Psoas muscle (tissue), 8 donors: ENCODE data around the gene HSDL2. TPM values are rescaled to one million over a fixed set of nuclear protein-coding genes. Genes with fewer than 3 reads are reported as not detected.

Experiments used
- ATAC-seq, 4 donors: fragments of 200-7000 bp; cut with Tn5 transposase; one replicate each; pipeline ENCODE4 v1.9.1; 2020; ENCODE audit warnings: moderate library complexity in 3 of 4, mild to moderate bottlenecking in 2 of 4
- DNase-seq, 2 donors: peaks; one replicate each; pipeline ENCODE4 v3.0.0-alpha.2; 2020
- H3K27ac ChIP-seq: fragments of 200-600 bp; one replicate; pipeline ENCODE4 v1.8.0; 2022
- H3K27me3 ChIP-seq, 3 donors: fragments of 200-600 bp in 1 of 3; one replicate each; pipeline versions ENCODE4 v1.6.1 to v1.8.0; 2013 to 2022; ENCODE audit warnings: low read length in 2 of 3, mild to moderate bottlenecking in 2 of 3, moderate library complexity in 1 of 3; ENCODE audit not compliant: insufficient read depth in 3 of 3
- H3K36me3 ChIP-seq, 2 donors: fragments of 200-600 bp in 1 of 2; one replicate each; pipeline versions ENCODE4 v1.6.1 to v1.8.0; 2013 to 2022; ENCODE audit warnings: low read depth in 1 of 2, mild to moderate bottlenecking in 1 of 2, moderate library complexity in 1 of 2; ENCODE audit not compliant: insufficient read depth in 1 of 2
- H3K4me1 ChIP-seq: fragments of 200-600 bp; one replicate; pipeline ENCODE4 v1.8.0; 2022
- H3K4me3 ChIP-seq: fragments of 200-600 bp; one replicate; pipeline ENCODE4 v1.8.0; 2022; ENCODE audit warnings: mild to moderate bottlenecking
- H3K9me3 ChIP-seq: fragments of 200-600 bp; one replicate; pipeline ENCODE4 v1.8.0; 2022
- WGBS, 3 donors: extraction: QIAGEN DNeasy Blood & Tissue Kit; methylation state at CpG; one replicate each; pipeline versions ENCODE4 v1.1.6 to v1.1.7; 2013; 5-methylcytosine and 5-hydroxymethylcytosine counted together
- intact Hi-C, 2 donors: fragments of 100-400 bp; cut with DNase I; formaldehyde crosslinking; loops; one replicate each; pipeline versions ENCODE4 v1.11.0 to v1.14.2; 2022
- polyA plus RNA-seq, 3 donors: library from polyadenylated mRNA; stranded (reverse); fragments of 200-250 nt; gene quantifications; one replicate each; pipeline ENCODE4 v1.2.3, GENCODE V29; 2013
- total RNA-seq, 4 donors: library from RNA; stranded (reverse); fragmentation: NEBNext Ultra II Directional in 2 of 4; extraction: Animal tissue kit (Norgen Biotek cat#: 25700) in 2 of 4; gene quantifications; one replicate each; pipeline versions ENCODE4 v1.2.1 to v1.2.4, GENCODE V29; 2021 to 2023
- TF ChIP-seq, protein P1 (sequence below): fragments of 200-600 bp; IDR thresholded peaks from one replicate; pipeline ENCODE4 v1.8.0; 2022; ENCODE audit warnings: antibody characterized with exemption
- donor health status: healthy with polysubstance abuse.
- donor health status: DM: no; HTN: no; CAD: no; lungs with moderate emphysema.
- donor health status: Bipolar disorder and iron deficiency.
- donor health status: healthy.
- donor health status: DM: yes; HTN: yes; CAD: no.
- donor health status: DM: no; HTN: no; CAD: no.
- donor health status: DM: no; HTN: no; CAD: no.
- donor health status: DM: yes; HTN: yes; CAD: no.

HSDL2 gene
- total and polyA plus RNA-seq, 7 donors, result 62.1 to 119 (median 86.8) TPM

DNA sequence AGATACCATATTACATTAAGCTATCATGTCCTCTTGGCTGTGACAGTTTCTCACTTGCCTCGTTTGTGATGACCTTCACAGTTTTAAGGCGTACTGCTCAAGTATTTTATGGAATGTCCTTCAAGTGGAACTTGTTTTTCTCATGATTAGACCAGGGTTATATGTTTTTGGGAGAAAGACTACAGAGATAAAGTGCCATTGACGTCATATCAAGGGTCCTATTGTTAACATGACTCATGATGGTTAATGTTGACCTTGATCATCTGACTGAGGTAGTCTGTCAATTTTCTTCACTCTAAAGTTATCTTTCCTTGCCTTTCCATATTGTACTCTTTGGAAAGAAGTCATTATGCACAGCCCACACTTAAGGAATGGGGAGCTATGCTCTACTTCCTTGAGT is 28.7 kb upstream of the HSDL2 start:
- ATAC-seq (no peak), DNase-seq (no peak)
- no peak overlapping the region for H3K4me3 ChIP-seq
- intact Hi-C loops, result loop anchor here in 1 of 2 donors (10.0 kb wide), 1 partner anchor 596 kb away; no protein-coding TSS in a partner anchor
- no peaks in the 10 kb centered on the region for H3K9me3 ChIP-seq
- H3K36me3 ChIP-seq, result no peaks in the 10 kb centered on the region
- WGBS, 3 donors, result 52 to 62% (median 59%) methylated on average over 3 of the region's 3 CpGs
- TF ChIP-seq, protein P1, sequence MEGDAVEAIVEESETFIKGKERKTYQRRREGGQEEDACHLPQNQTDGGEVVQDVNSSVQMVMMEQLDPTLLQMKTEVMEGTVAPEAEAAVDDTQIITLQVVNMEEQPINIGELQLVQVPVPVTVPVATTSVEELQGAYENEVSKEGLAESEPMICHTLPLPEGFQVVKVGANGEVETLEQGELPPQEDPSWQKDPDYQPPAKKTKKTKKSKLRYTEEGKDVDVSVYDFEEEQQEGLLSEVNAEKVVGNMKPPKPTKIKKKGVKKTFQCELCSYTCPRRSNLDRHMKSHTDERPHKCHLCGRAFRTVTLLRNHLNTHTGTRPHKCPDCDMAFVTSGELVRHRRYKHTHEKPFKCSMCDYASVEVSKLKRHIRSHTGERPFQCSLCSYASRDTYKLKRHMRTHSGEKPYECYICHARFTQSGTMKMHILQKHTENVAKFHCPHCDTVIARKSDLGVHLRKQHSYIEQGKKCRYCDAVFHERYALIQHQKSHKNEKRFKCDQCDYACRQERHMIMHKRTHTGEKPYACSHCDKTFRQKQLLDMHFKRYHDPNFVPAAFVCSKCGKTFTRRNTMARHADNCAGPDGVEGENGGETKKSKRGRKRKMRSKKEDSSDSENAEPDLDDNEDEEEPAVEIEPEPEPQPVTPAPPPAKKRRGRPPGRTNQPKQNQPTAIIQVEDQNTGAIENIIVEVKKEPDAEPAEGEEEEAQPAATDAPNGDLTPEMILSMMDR, result no peak
- H3K4me1 ChIP-seq, result no peaks in the 10 kb centered on the region
- no peaks in the 10 kb centered on the region for H3K27me3 ChIP-seq
- no peak overlapping the region for H3K27ac ChIP-seq

DNA sequence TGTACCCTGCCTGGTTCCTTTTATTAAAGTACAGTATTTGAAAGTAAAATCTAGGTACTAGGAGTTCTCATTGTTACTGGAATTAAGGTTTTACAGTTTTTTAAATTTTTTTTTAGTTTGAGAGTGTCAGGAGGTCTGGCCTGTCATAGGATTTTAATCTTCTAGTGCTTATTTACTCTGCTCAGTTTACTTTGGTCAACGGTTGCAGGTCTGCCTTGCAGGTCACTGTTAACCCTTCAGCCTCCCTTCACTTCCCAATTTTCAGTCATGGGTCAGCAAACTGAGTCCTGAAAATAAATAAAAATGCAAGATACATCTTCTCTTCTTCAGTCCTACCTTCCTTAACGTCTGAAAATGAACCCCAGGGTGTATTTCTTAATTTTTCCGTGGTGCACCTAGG is 27.7 kb upstream of the HSDL2 start:
- no peak for DNase-seq
- no peak overlapping the region for H3K27ac ChIP-seq
- 62 to 67% (median 62%) methylated on average over 3 of the region's 3 CpGs for WGBS, 3 donors
- intact Hi-C loops, result loop anchor here in 1 of 2 donors (10.0 kb wide), 1 partner anchor 597 kb away; no protein-coding TSS in a partner anchor
- TF ChIP-seq, protein P1, result no peak
- H3K27me3 ChIP-seq, result no peaks in the 10 kb centered on the region
- no peaks in the 10 kb centered on the region for H3K36me3 ChIP-seq
- no peak overlapping the region for H3K4me3 ChIP-seq
- ATAC-seq, result no peak
- no peaks in the 10 kb centered on the region for H3K4me1 ChIP-seq
- no peaks in the 10 kb centered on the region for H3K9me3 ChIP-seq

DNA sequence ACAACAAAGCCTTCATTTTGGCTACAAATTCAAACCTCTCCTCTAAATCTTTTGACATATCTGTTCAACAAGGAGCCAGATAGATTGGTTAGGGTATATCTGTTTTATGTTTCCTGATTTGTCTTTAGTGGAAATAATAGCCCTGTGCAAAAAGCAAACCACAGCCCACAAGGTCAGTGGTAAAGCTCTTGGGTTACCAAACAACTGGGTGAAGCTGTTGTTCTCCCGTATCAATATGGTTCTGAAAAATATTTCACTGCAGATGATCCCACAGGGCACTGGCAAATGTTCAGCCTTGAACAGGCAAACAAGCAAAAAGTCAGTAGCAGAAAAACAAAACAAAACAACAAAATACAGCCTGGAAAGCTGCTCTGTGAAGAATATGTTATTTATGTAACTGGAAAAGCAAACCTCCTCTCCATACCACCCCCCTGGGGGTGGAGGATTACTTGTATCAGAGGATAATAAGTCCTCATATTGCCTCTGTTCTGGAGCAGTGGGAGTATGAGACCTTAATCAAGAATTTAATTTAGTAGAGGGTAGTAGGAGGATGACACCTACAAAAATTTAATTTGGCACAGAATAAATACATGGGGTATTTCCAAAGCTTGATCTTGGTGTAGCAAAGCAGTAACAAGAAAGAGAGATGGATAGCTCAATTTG is 25.7 kb upstream of the HSDL2 start:
- TF ChIP-seq, protein P1, result no peak
- intact Hi-C loops, result loop anchor here in 1 of 2 donors (10.0 kb wide), 1 partner anchor 599 kb away; no protein-coding TSS in a partner anchor
- WGBS, 3 donors, result 36 to 47% (median 44%) methylated on average over 1 of the region's 1 CpG
- H3K9me3 ChIP-seq, result no peaks in the 10 kb centered on the region
- no peaks in the 10 kb centered on the region for H3K4me1 ChIP-seq
- no peak for DNase-seq
- H3K36me3 ChIP-seq, result no peaks in the 10 kb centered on the region
- no peak overlapping the region for H3K4me3 ChIP-seq
- ATAC-seq, result no peak
- H3K27me3 ChIP-seq, result no peaks in the 10 kb centered on the region
- H3K27ac ChIP-seq, result no peak overlapping the region

DNA sequence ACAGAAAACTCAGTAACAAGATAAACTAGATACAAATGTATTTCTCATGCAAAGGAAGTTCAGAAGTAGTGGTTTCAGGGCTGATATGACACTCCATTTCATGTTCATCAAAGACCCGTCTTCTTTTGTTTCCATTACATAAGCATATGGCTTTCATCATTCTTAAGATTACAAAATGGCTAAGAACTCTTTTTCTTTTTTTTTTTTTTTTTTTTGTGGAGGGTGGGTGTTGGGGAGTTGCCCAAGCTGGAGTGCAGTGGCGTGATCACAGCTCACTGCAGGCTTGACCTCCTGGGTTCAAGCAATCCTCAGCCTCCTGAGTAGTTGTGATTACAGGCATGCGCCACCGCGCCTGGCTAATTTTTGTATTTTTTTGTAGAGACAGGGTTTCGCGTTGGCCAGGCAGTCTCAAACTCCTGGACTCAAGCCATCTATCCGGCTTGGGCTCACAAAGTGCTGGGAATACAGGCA is 24.4 kb upstream of the HSDL2 start:
- no peak overlapping the region for H3K4me3 ChIP-seq
- H3K4me1 ChIP-seq, result no peaks in the 10 kb centered on the region
- no peaks in the 10 kb centered on the region for H3K36me3 ChIP-seq
- WGBS, 3 donors, result 73 to 83% (median 74%) methylated on average over 8 of the region's 8 CpGs
- ATAC-seq (no peak), DNase-seq (no peak)
- TF ChIP-seq, protein P1, result no peak
- no peak overlapping the region for H3K27ac ChIP-seq
- no peaks in the 10 kb centered on the region for H3K27me3 ChIP-seq
- no peaks in the 10 kb centered on the region for H3K9me3 ChIP-seq
- intact Hi-C loops, result loop anchor here in 1 of 2 donors (10.0 kb wide), 1 partner anchor 601 kb away; no protein-coding TSS in a partner anchor
